CD8-positive, alpha-beta memory T cell (primary cell): Measurements from ENCODE around the gene UAP1L1. TPM values are rescaled to one million over a fixed set of nuclear protein-coding genes. Genes with fewer than 3 reads are reported as not detected.

Experiments used
- CTCF ChIA-PET: fragments of 350-600 bp; sonication (Branson Sonifier 250); formaldehyde crosslinking; loops from one replicate; lab custom pipeline; 2021; ENCODE audit warnings: antibody characterized with exemption; lab: Charles Lee
- POLR2A ChIA-PET: fragments of 350-600 bp; sonication (Branson Sonifier 250); formaldehyde crosslinking; loops from one replicate; lab custom pipeline; 2021; ENCODE audit warnings: antibody characterized with exemption; lab: Charles Lee
- DNase-seq, 5 donors: peaks; one replicate each; pipeline versions ENCODE4 v3.0.0 to v3.0.0-alpha.2; 2020 to 2022; ENCODE audit warnings: mixed read lengths in 1 of 5
- H3K27ac ChIP-seq: one replicate; pipeline ENCODE4 v1.7.0; 2013; ENCODE audit warnings: low read depth, mild to moderate bottlenecking, low read length, moderate library complexity
- H3K27me3 ChIP-seq: 2 replicates; pipeline ENCODE4 v1.7.0; 2013; ENCODE audit warnings: low read length, mild to moderate bottlenecking; ENCODE audit not compliant: insufficient read depth, poor library complexity, severe bottlenecking
- H3K36me3 ChIP-seq: 2 replicates; pipeline ENCODE4 v1.7.0; 2013; ENCODE audit warnings: mild to moderate bottlenecking, low read length, moderate library complexity; ENCODE audit not compliant: insufficient read depth
- H3K4me1 ChIP-seq: 2 replicates; pipeline ENCODE4 v1.7.0; 2013; ENCODE audit warnings: mild to moderate bottlenecking, low read length, moderate library complexity; ENCODE audit not compliant: insufficient read depth
- H3K4me3 ChIP-seq: 2 replicates; pipeline ENCODE4 v1.7.0; 2013; ENCODE audit warnings: mild to moderate bottlenecking, low read length
- H3K9me3 ChIP-seq: 2 replicates; pipeline ENCODE4 v1.7.0; 2013; ENCODE audit warnings: mild to moderate bottlenecking, low read length
- H3K27ac Mint-ChIP-seq, 8 donors: one replicate each; pipeline ENCODE4 v1.8.0; 2020 to 2021; ENCODE audit warnings: mixed read lengths in 8 of 8, mild to moderate bottlenecking in 6 of 8, inconsistent platforms in 3 of 8, moderate library complexity in 3 of 8
- H3K27me3 Mint-ChIP-seq, 2 donors: one replicate each; pipeline ENCODE4 v1.8.0; 2020 to 2021; ENCODE audit warnings: mixed read lengths in 2 of 2, mild to moderate bottlenecking in 1 of 2, moderate library complexity in 1 of 2
- H3K36me3 Mint-ChIP-seq, 3 donors: one replicate each; pipeline ENCODE4 v1.8.0; 2020 to 2021; ENCODE audit warnings: mixed read lengths in 3 of 3, inconsistent platforms in 1 of 3, mild to moderate bottlenecking in 1 of 3
- H3K4me1 Mint-ChIP-seq, 3 donors: one replicate each; pipeline ENCODE4 v1.8.0; 2020 to 2021; ENCODE audit warnings: mixed read lengths in 3 of 3, inconsistent platforms in 1 of 3, mild to moderate bottlenecking in 1 of 3
- H3K4me3 Mint-ChIP-seq, 7 donors: one replicate each; pipeline ENCODE4 v1.8.0; 2020 to 2021; ENCODE audit warnings: mixed read lengths in 7 of 7, mild to moderate bottlenecking in 6 of 7, moderate library complexity in 4 of 7, inconsistent platforms in 2 of 7
- H3K9me3 Mint-ChIP-seq, 5 donors: one replicate each; pipeline ENCODE4 v1.8.0; 2020 to 2022; ENCODE audit warnings: mixed read lengths in 5 of 5, mild to moderate bottlenecking in 3 of 5, moderate library complexity in 2 of 5, inconsistent platforms in 1 of 5
- polyA plus RNA-seq: library from polyadenylated mRNA; unstranded; fragments of 300-500 nt; fragmentation: Illumina TruSeq; gene quantifications from one replicate; pipeline ENCODE4 v1.2.3, GENCODE V29; 2021
- total RNA-seq, 2 experiments: library from RNA; stranded (reverse); gene quantifications; one replicate each; pipeline ENCODE4 v1.2.3, GENCODE V29; 2021

UAP1L1 gene
- total and polyA plus RNA-seq, 3 experiments from 2014 or later = 4.6 to 15.5 (median 15.3) TPM

DNA sequence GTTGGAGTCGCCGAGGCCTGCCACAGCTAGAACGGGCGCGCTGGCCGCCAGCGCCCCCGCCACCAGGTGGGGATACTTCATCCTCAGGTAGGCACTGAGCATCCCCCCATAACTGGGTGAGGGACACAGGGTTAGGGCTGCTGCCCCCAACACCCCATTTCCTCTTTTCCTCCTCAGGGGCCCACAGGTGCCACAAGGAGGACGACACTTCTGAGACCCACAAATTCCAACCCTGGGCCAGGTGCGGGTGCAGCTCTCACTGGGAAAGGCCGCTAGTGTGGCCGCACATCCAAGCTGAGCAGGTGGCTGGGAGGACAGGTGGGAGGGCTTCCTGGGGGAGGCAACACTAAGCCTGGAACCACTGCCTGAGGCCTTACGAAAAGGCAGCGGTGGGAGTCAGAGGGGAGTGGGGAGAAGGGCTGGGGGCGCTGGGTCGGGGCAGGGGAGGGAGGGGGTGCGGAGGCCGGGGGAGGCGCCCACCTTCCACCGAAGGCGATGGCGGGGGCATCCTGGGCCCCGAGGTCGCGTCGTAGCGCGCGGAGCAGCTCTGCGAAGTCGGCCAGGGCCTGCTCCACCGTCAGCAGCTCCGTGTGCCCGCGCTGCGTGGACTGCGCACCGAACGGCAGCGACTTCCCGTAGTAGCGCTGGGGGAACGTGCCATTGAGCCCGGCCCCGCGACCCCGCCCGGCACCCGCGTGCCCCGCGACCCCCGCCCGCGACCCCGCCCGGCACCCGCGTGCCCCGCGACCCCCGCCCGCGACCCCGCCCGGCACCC lies 36.3 kb downstream of the UAP1L1 start:
- no peaks in the 10 kb centered on the region for H3K9me3 ChIP-seq
- H3K4me3 ChIP-seq = no peak overlapping the region
- H3K27ac ChIP-seq = no peak overlapping the region
- H3K36me3 ChIP-seq = peaks cover 2% of the 10 kb centered on the region
- Mint-ChIP-seq H3K9me3 (no peaks in the 10 kb centered on the region), H3K36me3 (peaks cover 0 to 30% (median 0%) of the 10 kb centered on the region in 3 donors), H3K4me3 (peak overlapping the region; percentile 24 to 87 (median 69)), H3K27me3 (peaks cover 0 to 1% of the 10 kb centered on the region in 2 donors), H3K27ac (peak overlapping the region in 2 of 8 donors; percentile 51 to 63), H3K4me1 (peaks cover 0 to 9% (median 3%) of the 10 kb centered on the region in 3 donors)
- DNase-seq = peak in 2 of 5 donors; percentile 33 to 64
- CTCF ChIA-PET = interaction anchor here (1.7 to 1.8 kb wide), 3 partner anchors 18 to 123 kb away, joined by 4 to 12 read pairs (median 7); no protein-coding TSS in a partner anchor
- no peaks in the 10 kb centered on the region for H3K27me3 ChIP-seq
- POLR2A ChIA-PET = interaction anchor here (0.5 to 1.8 kb wide), 6 partner anchors 10 to 127 kb away, joined by 3 to 10 read pairs (median 4); partner anchors contain the start of genes MAN1B1 and TUBB4B
- peaks cover 10% of the 10 kb centered on the region for H3K4me1 ChIP-seq

DNA sequence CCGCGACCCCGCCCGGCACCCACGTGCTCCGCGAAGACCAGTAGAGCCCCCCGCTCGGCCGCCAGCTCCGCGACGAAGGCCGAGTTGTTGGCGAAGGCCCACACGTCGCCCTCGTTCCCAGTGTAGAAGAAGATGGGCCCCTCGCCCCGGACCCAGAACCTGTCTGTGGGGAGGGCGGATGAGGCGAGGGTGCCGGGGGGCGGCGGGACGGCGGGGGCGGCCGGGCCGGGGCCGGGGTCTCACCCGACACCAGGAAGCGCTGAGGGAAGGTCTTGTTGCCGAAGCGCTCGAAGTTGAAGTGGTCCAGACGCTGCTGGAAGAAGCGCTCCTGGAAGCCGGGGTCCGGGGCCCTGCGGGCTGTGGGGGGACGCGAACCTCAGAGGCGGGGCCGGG lies 36.9 kb downstream of the UAP1L1 start:
- ChIA-PET POLR2A (interaction anchor here (0.7 to 1.8 kb wide), 5 partner anchors 15 to 127 kb away, joined by 3 to 10 read pairs (median 6); partner anchors contain the start of gene TUBB4B), CTCF (interaction anchor here (1.5 to 1.8 kb wide), 4 partner anchors 18 to 122 kb away, joined by 4 to 12 read pairs (median 6); partner anchors contain the start of gene RNF224)
- Mint-ChIP-seq H3K4me1 (peaks cover 0 to 12% (median 3%) of the 10 kb centered on the region in 3 donors), H3K9me3 (no peaks in the 10 kb centered on the region), H3K27ac (peak overlapping the region in 1 of 8 donors; percentile 29), H3K27me3 (peaks cover 0 to 1% of the 10 kb centered on the region in 2 donors), H3K36me3 (peaks cover 0 to 23% (median 0%) of the 10 kb centered on the region in 3 donors), H3K4me3 (peak overlapping the region; percentile 24 to 64 (median 51))
- Histone ChIP-seq H3K9me3 (no peaks in the 10 kb centered on the region), H3K4me1 (peaks cover 10% of the 10 kb centered on the region), H3K27me3 (no peaks in the 10 kb centered on the region), H3K36me3 (no peaks in the 10 kb centered on the region), H3K27ac (peak overlapping the region; percentile 38), H3K4me3 (peak overlapping the region; percentile 50)
- DNase-seq = no peak

GRCh38 chr9:137114613-137115393 lies 37.5 kb downstream of the UAP1L1 start, which contains the start of gene DPP7:
TSS of gene DPP7 (minus strand) at chr9:137114733. CDS start at chr9:137114713, 20 bp downstream.
- Mint-ChIP-seq H3K4me3 (peak within 1 kb of the TSS; percentile 24 to 87 (median 69)), H3K27me3 (peaks cover 0 to 1% of the 10 kb centered on the region in 2 donors), H3K36me3 (peaks cover 0 to 18% (median 0%) of the 10 kb centered on the region in 3 donors), H3K4me1 (peaks cover 0 to 12% (median 3%) of the 10 kb centered on the region in 3 donors), H3K27ac (peak within 1 kb of the TSS in 3 of 8 donors; percentile 29 to 63 (median 51)), H3K9me3 (no peaks in the 10 kb centered on the region)
- peak; percentile 76 to 85 (median 79) for DNase-seq
- H3K9me3 ChIP-seq = no peaks in the 10 kb centered on the region
- H3K4me3 ChIP-seq = peak within 1 kb of the TSS; percentile 50
- CTCF ChIA-PET = interaction anchor here (0.6 to 1.8 kb wide), 6 partner anchors 19 to 122 kb away, joined by 3 to 6 read pairs (median 4); partner anchors contain the start of gene RNF224
- peak within 1 kb of the TSS; percentile 38 for H3K27ac ChIP-seq
- peaks cover 10% of the 10 kb centered on the region for H3K4me1 ChIP-seq
- POLR2A ChIA-PET = interaction anchor here (0.9 to 1.3 kb wide), 5 partner anchors 20 to 126 kb away, joined by 3 to 7 read pairs (median 4); partner anchors contain the start of genes MAN1B1 and TUBB4B
- H3K27me3 ChIP-seq = no peaks in the 10 kb centered on the region
- no peaks in the 10 kb centered on the region for H3K36me3 ChIP-seq

DNA sequence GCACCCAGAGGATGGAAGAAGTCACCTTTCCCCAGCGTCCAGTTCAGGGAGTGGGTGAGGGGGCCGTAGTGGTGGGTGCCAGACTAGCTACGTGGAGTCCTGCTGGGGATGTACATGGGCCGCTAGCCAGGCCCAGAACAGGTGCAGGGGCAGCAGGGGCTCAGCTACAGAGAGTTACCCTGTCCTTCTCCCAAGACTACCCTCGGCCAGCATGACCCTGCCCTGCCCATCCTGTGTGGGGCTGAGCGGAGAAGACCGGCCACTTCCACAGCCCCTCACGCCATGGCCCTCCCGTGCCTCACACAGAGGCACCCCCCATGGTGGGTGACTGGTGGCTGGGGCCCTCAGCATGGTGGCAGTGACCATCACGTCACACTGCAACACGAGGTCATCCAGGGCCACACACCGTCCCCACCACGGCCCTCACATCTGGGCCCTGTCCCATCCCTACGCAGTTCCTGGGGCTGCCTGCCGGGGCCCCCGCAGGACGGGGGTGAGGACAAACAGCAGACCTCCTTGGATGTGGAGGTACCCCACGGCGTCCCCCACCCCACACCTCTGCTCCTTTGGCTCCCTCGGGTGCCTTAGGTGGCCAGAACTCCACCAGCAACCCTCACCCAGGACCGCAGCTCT lies 38.2 kb downstream of the UAP1L1 start:
- Mint-ChIP-seq H3K27ac (no peak overlapping the region), H3K9me3 (no peaks in the 10 kb centered on the region), H3K36me3 (peaks cover 0 to 14% (median 0%) of the 10 kb centered on the region in 3 donors), H3K27me3 (peaks cover 0 to 1% of the 10 kb centered on the region in 2 donors), H3K4me1 (peaks cover 0 to 12% (median 3%) of the 10 kb centered on the region in 3 donors), H3K4me3 (peak overlapping the region in 3 of 7 donors; percentile 20 to 66 (median 25))
- Histone ChIP-seq H3K4me3 (peak overlapping the region; percentile 50), H3K9me3 (no peaks in the 10 kb centered on the region), H3K27ac (no peak overlapping the region), H3K4me1 (peaks cover 10% of the 10 kb centered on the region), H3K36me3 (no peaks in the 10 kb centered on the region), H3K27me3 (no peaks in the 10 kb centered on the region)
- DNase-seq = no peak
- CTCF ChIA-PET = interaction anchor here (0.8 to 1.6 kb wide), 5 partner anchors 20 to 121 kb away, joined by 3 to 6 read pairs (median 4); partner anchors contain the start of gene RNF224
- POLR2A ChIA-PET = interaction anchor here (0.9 to 1.3 kb wide), 4 partner anchors 20 to 125 kb away, joined by 3 to 7 read pairs (median 5); partner anchors contain the start of genes MAN1B1 and TUBB4B

GRCh38 chr9:137116027-137116507 lies 38.8 kb downstream of the UAP1L1 start:
- Histone ChIP-seq H3K4me3 (no peak overlapping the region), H3K9me3 (no peaks in the 10 kb centered on the region), H3K27me3 (no peaks in the 10 kb centered on the region), H3K4me1 (peaks cover 10% of the 10 kb centered on the region), H3K27ac (no peak overlapping the region), H3K36me3 (no peaks in the 10 kb centered on the region)
- CTCF ChIA-PET = interaction anchor here (1.4 to 1.6 kb wide), 2 partner anchors 99 to 120 kb away, joined by 3 to 4 read pairs; no protein-coding TSS in a partner anchor
- Mint-ChIP-seq H3K36me3 (peaks cover 0 to 10% (median 0%) of the 10 kb centered on the region in 3 donors), H3K27me3 (peaks cover 0 to 1% of the 10 kb centered on the region in 2 donors), H3K4me3 (peak overlapping the region in 3 of 7 donors; percentile 25 to 77 (median 44)), H3K4me1 (peaks cover 0 to 12% (median 3%) of the 10 kb centered on the region in 3 donors), H3K9me3 (no peaks in the 10 kb centered on the region), H3K27ac (peak overlapping the region in 1 of 8 donors; percentile 88)
- no peak for DNase-seq
- POLR2A ChIA-PET = interaction anchor here (1.3 kb wide), 1 partner anchor 125 kb away, joined by 4 read pairs; the partner anchor contains the start of gene TUBB4B

GRCh38 chr9:137116728-137117127 lies 39.4 kb downstream of the UAP1L1 start:
- Mint-ChIP-seq H3K36me3 (peaks cover 0 to 7% (median 0%) of the 10 kb centered on the region in 3 donors), H3K9me3 (no peaks in the 10 kb centered on the region), H3K27me3 (peaks cover 0 to 1% of the 10 kb centered on the region in 2 donors), H3K4me1 (peaks cover 0 to 12% (median 3%) of the 10 kb centered on the region in 3 donors), H3K4me3 (peak overlapping the region in 4 of 7 donors; percentile 19 to 77 (median 40)), H3K27ac (peak overlapping the region in 2 of 8 donors; percentile 86 to 88)
- Histone ChIP-seq H3K27me3 (no peaks in the 10 kb centered on the region), H3K36me3 (no peaks in the 10 kb centered on the region), H3K4me1 (peaks cover 10% of the 10 kb centered on the region), H3K4me3 (no peak overlapping the region), H3K27ac (no peak overlapping the region), H3K9me3 (no peaks in the 10 kb centered on the region)
- CTCF ChIA-PET = interaction anchor here (1.6 to 2.9 kb wide), 3 partner anchors 13 to 120 kb away, joined by 3 to 16 read pairs (median 7); partner anchors contain the start of gene RNF224
- POLR2A ChIA-PET = no interaction called here
- no peak for DNase-seq
